Heart left ventricle (tissue), 16 donors: Measurements from ENCODE around the gene RPL13. TPM values are rescaled to one million over a fixed set of nuclear protein-coding genes. Genes with fewer than 3 reads are reported as not detected.
"Not testable (repeated sequence)": the region's sequence is repeated elsewhere in the genome, so short reads cannot be mapped to it uniquely, and the experiment has no call there.

Experiments used
- ATAC-seq, 4 donors: fragments of 200-7000 bp; cut with Tn5 transposase; one replicate each; pipeline ENCODE4 v1.9.1; 2020 to 2022; ENCODE audit warnings: moderate library complexity in 4 of 4, mild to moderate bottlenecking in 3 of 4, moderate number of reproducible peaks in 1 of 4
- DNase-seq, 5 donors: peaks; one replicate each; pipeline ENCODE4 v3.0.0-alpha.2; 2020
- H3K27ac ChIP-seq, 12 donors: fragments of 200-600 bp; sonication (generic) in 4 of 12; one replicate each; pipeline versions ENCODE4 v1.5.0 to v1.8.0; 2016 to 2022; ENCODE audit warnings: mild to moderate bottlenecking in 2 of 12
- H3K27me3 ChIP-seq, 9 donors: fragments of 200-600 bp; sonication (generic) in 2 of 9; one replicate each; pipeline versions ENCODE4 v1.5.1 to v1.8.0; 2016 to 2022; ENCODE audit warnings: mild to moderate bottlenecking in 3 of 9
- H3K36me3 ChIP-seq, 9 donors: fragments of 200-600 bp; sonication (generic) in 2 of 9; one replicate each; pipeline versions ENCODE4 v1.5.0 to v1.8.0; 2018 to 2022; ENCODE audit warnings: mild to moderate bottlenecking in 2 of 9
- H3K4me1 ChIP-seq, 12 donors: fragments of 200-600 bp; sonication (generic) in 4 of 12; one replicate each; pipeline versions ENCODE4 v1.5.0 to v1.8.0; 2016 to 2022; ENCODE audit warnings: mild to moderate bottlenecking in 3 of 12
- H3K4me3 ChIP-seq, 12 donors: fragments of 200-600 bp; sonication (generic) in 4 of 12; one replicate each; pipeline versions ENCODE4 v1.5.0 to v1.8.0; 2017 to 2022; ENCODE audit warnings: mild to moderate bottlenecking in 9 of 12, moderate library complexity in 4 of 12
- H3K9me3 ChIP-seq, 12 donors: fragments of 200-600 bp; sonication (generic) in 4 of 12; one replicate each; pipeline versions ENCODE4 v1.5.0 to v1.8.0; 2016 to 2022; ENCODE audit warnings: mild to moderate bottlenecking in 1 of 12
- CTCF ChIP-seq, 12 donors: fragments of 200-600 bp; sonication (generic) in 4 of 12; IDR thresholded peaks; one replicate each; pipeline versions ENCODE4 v1.5.0 to v1.8.0; 2018 to 2022; ENCODE audit warnings: antibody characterized with exemption in 12 of 12, mild to moderate bottlenecking in 5 of 12
- POLR2A ChIP-seq, 2 donors: fragments of 450-650 bp; IDR thresholded peaks; one replicate each; pipeline ENCODE4 v1.6.1; 2017; ENCODE audit warnings: antibody characterized with exemption in 2 of 2, mild to moderate bottlenecking in 2 of 2, moderate library complexity in 2 of 2
- WGBS, 4 donors: extraction: QIAGEN DNeasy Blood & Tissue Kit in 2 of 4; methylation state at CpG; one replicate each; pipeline versions ENCODE4 v1.1.5 to v1.1.7; 2013 to 2018; 5-methylcytosine and 5-hydroxymethylcytosine counted together
- intact Hi-C, 10 donors: fragments of 100-400 bp; cut with DNase I; formaldehyde crosslinking; loops; one replicate each; pipeline versions ENCODE4 v1.11.1 to v1.14.2; 2022
- polyA plus RNA-seq, 2 donors: library from polyadenylated mRNA; stranded (reverse); fragments of 200-250 nt; gene quantifications; one replicate each; pipeline ENCODE4 v1.2.3, GENCODE V29; 2013
- total RNA-seq, 9 donors: library from RNA; depleted of rRNA in 2 of 9; stranded (reverse); fragments of >200 nt in 2 of 9; fragmentation: NEBNext Ultra II Directional in 3 of 9; extraction: Animal tissue kit (Norgen Biotek cat#: 25700) in 3 of 9; gene quantifications; one replicate each; pipeline versions ENCODE4 v1.1.0 to v1.2.4, GENCODE V29; 2016 to 2023
- donor health status: ischemic (EF 13 %, LVEDD 7.1; RV severe dilation, severe dysfunction).
- donor health status: healthy with polysubstance abuse.
- donor health status: DM: no; HTN: yes; CAD: no.
- donor health status: DM: no; HTN: no; CAD: no.
- donor health status: ischemic (EF 25% LVEDD 6.9; RV normal size, moderate dysfunction).
- donor health status: ischemic (EF 25% LVEDD 5.7; RV mildly dilated, moderate dysfunction).
- donor health status: healthy.
- donor health status: DM: yes; HTN: yes; CAD: no.
- donor health status: ischemic (EF 35%, LVEDD 5.7; RV mildly dilated, moderate dysfunction).
- donor health status: nonischemic (EF 11% LVEDD 7.7; RV severe dilation, severe dysfunction).
- donor health status: DM: yes; HTN: yes; CAD: no.
- donor health status: PGD.
- donor health status: ischemic (EF 29% LVEDD 5.4; RV normal size, mild dysfunction).
- donor health status: nonischemic (EF 23%, LVEDD 6.1; RV moderate dilation, normal function).

Gene RPL13
- total and polyA plus RNA-seq, 11 donors: 701 to 5,500 (median 1,282) TPM

GRCh38 chr16:89586853-89587252, 26.4 kb downstream of the RPL13 start:
- Histone ChIP-seq H3K27ac (no peak overlapping the region), H3K36me3 (no peaks in the 10 kb centered on the region), H3K9me3 (no peaks in the 10 kb centered on the region), H3K4me1 (peaks cover 0 to 7% (median 0%) of the 10 kb centered on the region in 12 donors), H3K4me3 (no peak overlapping the region), H3K27me3 (no peaks in the 10 kb centered on the region)
- intact Hi-C loops: no loop called here
- WGBS, 4 donors: 59 to 83% (median 69%) methylated on average over 17 to 25 of the region's 25 CpGs
- no peak for ATAC-seq
- no peak for DNase-seq
- no peak for TF ChIP-seq CTCF (IDR thresholded peaks at IDR 0.05)
- TF ChIP-seq POLR2A (IDR thresholded peaks at IDR 0.05): no peak

GRCh38 chr16:89587676-89588075, 27.2 kb downstream of the RPL13 start:
- H3K4me3 ChIP-seq, H3K27me3 ChIP-seq, intact Hi-C loops, H3K4me1 ChIP-seq, H3K36me3 ChIP-seq, H3K27ac ChIP-seq, ATAC-seq, H3K9me3 ChIP-seq, DNase-seq: not testable (repeated sequence)
- WGBS, 4 donors: 95 to 100% (median 98%) methylated on average over 6 to 26 of the region's 36 CpGs

GRCh38 chr16:89588413-89589109, 28.1 kb downstream of the RPL13 start:
- intact Hi-C loops: no loop called here
- TF ChIP-seq POLR2A (IDR thresholded peaks at IDR 0.05): no peak
- TF ChIP-seq CTCF (IDR thresholded peaks at IDR 0.05): no peak
- DNase-seq: no peak
- Histone ChIP-seq H3K36me3 (no peaks in the 10 kb centered on the region), H3K27me3 (no peaks in the 10 kb centered on the region), H3K9me3 (no peaks in the 10 kb centered on the region), H3K27ac (no peak overlapping the region), H3K4me1 (no peaks in the 10 kb centered on the region), H3K4me3 (no peak overlapping the region)
- WGBS, 4 donors: 92 to 95% (median 94%) methylated on average over 23 to 26 of the region's 26 CpGs
- no peak for ATAC-seq

GRCh38 chr16:89589241-89589926, 28.9 kb downstream of the RPL13 start:
- H3K4me3 ChIP-seq: no peak overlapping the region
- no peaks in the 10 kb centered on the region for H3K9me3 ChIP-seq
- no peak overlapping the region for H3K27ac ChIP-seq
- DNase-seq (no peak), ATAC-seq (no peak)
- H3K4me1 ChIP-seq: no peaks in the 10 kb centered on the region
- H3K36me3 ChIP-seq: no peaks in the 10 kb centered on the region
- no peaks in the 10 kb centered on the region for H3K27me3 ChIP-seq
- 91 to 93% (median 92%) methylated on average over 12 to 21 of the region's 21 CpGs for WGBS, 4 donors
- intact Hi-C loops: no loop called here
- TF ChIP-seq POLR2A (IDR thresholded peaks at IDR 0.05): no peak
- TF ChIP-seq CTCF (IDR thresholded peaks at IDR 0.05): no peak
